Endodermal cell (in vitro differentiated cells): ENCODE data around the gene CSPG5. TPM values are rescaled to one million over a fixed set of nuclear protein-coding genes. Genes with fewer than 3 reads are reported as not detected.

ENCODE experiments used
- DNase-seq: peaks from one replicate; pipeline ENCODE4 v3.0.0-alpha.2; 2017
- H3K27ac ChIP-seq: 2 replicates; pipeline ENCODE4 v1.5.1; 2013; ENCODE audit warnings: mild to moderate bottlenecking, low read depth, low read length, moderate library complexity
- H3K27me3 ChIP-seq: 2 replicates; pipeline ENCODE4 v1.6.1; 2013; ENCODE audit warnings: mild to moderate bottlenecking, low read length, moderate library complexity; ENCODE audit not compliant: insufficient read depth, control insufficient read depth, poor library complexity, severe bottlenecking
- H3K36me3 ChIP-seq: 2 replicates; pipeline ENCODE4 v1.7.0; 2013; ENCODE audit warnings: mild to moderate bottlenecking, low read length, moderate library complexity; ENCODE audit not compliant: control insufficient read depth, insufficient read depth
- H3K4me1 ChIP-seq: one replicate; pipeline ENCODE4 v1.7.0; 2013; ENCODE audit warnings: low read length; ENCODE audit not compliant: control insufficient read depth, insufficient read depth
- H3K4me3 ChIP-seq: 2 replicates; pipeline ENCODE4 v1.5.1; 2013; ENCODE audit warnings: mild to moderate bottlenecking, low read length, moderate library complexity
- H3K9ac ChIP-seq: 2 replicates; pipeline ENCODE4 v1.6.1; 2013; ENCODE audit warnings: mild to moderate bottlenecking, low read length, moderate library complexity; ENCODE audit not compliant: poor library complexity, severe bottlenecking; ENCODE audit errors: extremely low read depth
- H3K9me3 ChIP-seq: 2 replicates; pipeline ENCODE4 v1.6.1; 2013; ENCODE audit warnings: mild to moderate bottlenecking, low read length, moderate library complexity; ENCODE audit not compliant: control insufficient read depth
- H3K27ac Mint-ChIP-seq: 2 replicates; pipeline ENCODE4 v1.8.0; 2020; ENCODE audit warnings: mixed read lengths
- H3K27me3 Mint-ChIP-seq: 2 replicates; pipeline ENCODE4 v1.8.0; 2021; ENCODE audit warnings: mild to moderate bottlenecking, mixed read lengths; ENCODE audit not compliant: insufficient read depth
- H3K36me3 Mint-ChIP-seq: 2 replicates; pipeline ENCODE4 v1.8.0; 2020; ENCODE audit warnings: low read depth, mixed read lengths
- H3K4me1 Mint-ChIP-seq: 2 replicates; pipeline ENCODE4 v1.8.0; 2020; ENCODE audit warnings: mixed read lengths
- H3K4me3 Mint-ChIP-seq: 2 replicates; pipeline ENCODE4 v1.8.0; 2020; ENCODE audit warnings: mild to moderate bottlenecking, moderate library complexity, mixed read lengths
- H3K9me3 Mint-ChIP-seq: 2 replicates; pipeline ENCODE4 v1.8.0; 2020; ENCODE audit warnings: mild to moderate bottlenecking, mixed read lengths
- CTCF ChIP-seq: fragments of 200-600 bp; sonication (generic); conservative IDR thresholded peaks from 2 replicates; pipeline ENCODE4 v1.5.0; 2021; ENCODE audit warnings: antibody characterized with exemption, mild to moderate bottlenecking
- WGBS, 2 experiments: methylation state at CpG; one replicate each; pipeline versions ENCODE4 v1.1.5 to v1.1.7; 2013; ENCODE audit warnings: missing lambda C conversion rate in 2 of 2, mixed read lengths in 1 of 2; ENCODE audit not compliant: insufficient coverage in 1 of 2, insufficient read length in 1 of 2; 5-methylcytosine and 5-hydroxymethylcytosine counted together
- long read RNA-seq, 4 experiments: library from polyadenylated mRNA in 2 of 4; library from RNA in 1 of 4; library from capped mRNA in 1 of 4; stranded (forward) in 3 of 4; unstranded in 1 of 4; transcript quantifications; one replicate each; pipeline ENCODE4 v2.0.0, GENCODE V29; 2020 to 2021; ENCODE audit warnings: inconsistent platforms in 1 of 4
- polyA plus RNA-seq, 2 experiments: library from polyadenylated mRNA; stranded (reverse); fragments of 50-300 nt; gene quantifications; one replicate each; pipeline ENCODE4 v1.2.3, GENCODE V29; 2013
- total RNA-seq, 2 donors: library from RNA; stranded (reverse); fragmentation: NEBNext Ultra II Directional in 1 of 2; extraction: Animal tissue kit (Norgen Biotek cat#: 25700) in 1 of 2; gene quantifications; 2 replicates in 1 of 2; 3 replicates in 1 of 2; pipeline ENCODE4 v1.2.1, GENCODE V29; 2021

CSPG5 gene
- total RNA-seq = under 1 TPM; 0.53 to 0.70 TPM
- polyA plus RNA-seq (2013, experiment 1 of 2) = 11.2 TPM
- 7.8 TPM for polyA plus RNA-seq (2013, experiment 2 of 2)
- long read RNA-seq, experiment 1, partial matches to known transcripts = 1 of 1 reads
- long read RNA-seq, experiment 1, other reads (novel, unspliced or antisense) = 0 of 1 reads
- long read RNA-seq, experiment 2 = 0 reads
- long read RNA-seq, experiment 3, partial matches to known transcripts = 0 of 1 reads
- long read RNA-seq, experiment 3, other reads (novel, unspliced or antisense) = 0 of 1 reads
- long read RNA-seq, experiment 4 = 0 reads

- peak within 1 kb of the TSS; percentile 58 for H3K4me3 ChIP-seq
- no peaks in the 10 kb centered on the region for H3K9me3 ChIP-seq
- 5 to 15% methylated on average over 61 to 121 of the region's 121 CpGs for WGBS, 2 experiments
- peak within 1 kb of the TSS; percentile 44 for H3K4me3 Mint-ChIP-seq
- H3K36me3 Mint-ChIP-seq = no peaks in the 10 kb centered on the region
- H3K9me3 Mint-ChIP-seq = no peaks in the 10 kb centered on the region
- H3K27ac ChIP-seq = no peak within 1 kb of the TSS
- H3K36me3 ChIP-seq = no peaks in the 10 kb centered on the region
- H3K27ac Mint-ChIP-seq = no peak within 1 kb of the TSS
- H3K4me1 ChIP-seq = no peaks in the 10 kb centered on the region
- no peaks in the 10 kb centered on the region for H3K4me1 Mint-ChIP-seq
- DNase-seq = peak; percentile 78
- H3K9ac ChIP-seq = no peak within 1 kb of the TSS
- peaks cover 44% of the 10 kb centered on the region for H3K27me3 ChIP-seq
- TF ChIP-seq CTCF = no peak
- peaks cover 70% of the 10 kb centered on the region for H3K27me3 Mint-ChIP-seq
These were observed at the start of gene CSPG5 for GRCh38 chr3:47578691-47579632. Gene CSPG5 (minus strand): TSS chr3:47578865. CDS start chr3:47578693, 172 bp downstream.

- Mint-ChIP-seq H3K4me1 (no peaks in the 10 kb centered on the region), H3K27me3 (no peaks in the 10 kb centered on the region), H3K27ac (peak overlapping the region; percentile 79), H3K9me3 (no peaks in the 10 kb centered on the region), H3K36me3 (peaks cover 79% of the 10 kb centered on the region), H3K4me3 (no peak overlapping the region)
- no peak for DNase-seq
- no peaks in the 10 kb centered on the region for H3K9me3 ChIP-seq
- H3K36me3 ChIP-seq = peaks cover 87% of the 10 kb centered on the region
- no peak for TF ChIP-seq CTCF
- no peaks in the 10 kb centered on the region for H3K4me1 ChIP-seq
- 80 to 94% methylated on average over 3 to 6 of the region's 6 CpGs for WGBS, 2 experiments
- no peak overlapping the region for H3K9ac ChIP-seq
- H3K27me3 ChIP-seq = no peaks in the 10 kb centered on the region
- H3K27ac ChIP-seq = no peak overlapping the region
- no peak overlapping the region for H3K4me3 ChIP-seq
These were observed 49.8 kb upstream of the CSPG5 start for GRCh38 chr3:47628426-47628825.

GRCh38 chr3:47622671-47623461 lies 44.2 kb upstream of the CSPG5 start:
- 92 to 100% methylated on average over 2 to 3 of the region's 3 CpGs for WGBS, 2 experiments
- H3K9ac ChIP-seq = no peak overlapping the region
- no peaks in the 10 kb centered on the region for H3K4me1 Mint-ChIP-seq
- peaks cover 90% of the 10 kb centered on the region for H3K36me3 ChIP-seq
- H3K9me3 ChIP-seq = no peaks in the 10 kb centered on the region
- no peaks in the 10 kb centered on the region for H3K27me3 Mint-ChIP-seq
- H3K4me3 ChIP-seq = no peak overlapping the region
- no peak for TF ChIP-seq CTCF
- no peaks in the 10 kb centered on the region for H3K9me3 Mint-ChIP-seq
- no peaks in the 10 kb centered on the region for H3K4me1 ChIP-seq
- H3K27ac ChIP-seq = no peak overlapping the region
- peaks cover 76% of the 10 kb centered on the region for H3K36me3 Mint-ChIP-seq
- H3K27ac Mint-ChIP-seq = no peak overlapping the region
- DNase-seq = no peak
- no peaks in the 10 kb centered on the region for H3K27me3 ChIP-seq
- H3K4me3 Mint-ChIP-seq = no peak overlapping the region
